GM10248 (cell line): ENCODE results near the gene CEP112.

ENCODE experiments used
- CTCF ChIA-PET: fragments of 300-600 bp; sonication (Branson Sonifier 250); formaldehyde crosslinking; extraction: SDS; loops from one replicate; lab custom pipeline; 2021; ENCODE audit warnings: antibody characterized with exemption; lab: Yijun Ruan, JAX
- POLR2A ChIA-PET: fragments of 350-650 bp; sonication (Branson Sonifier 250); formaldehyde crosslinking; extraction: SDS; loops from one replicate; lab custom pipeline; 2020; ENCODE audit warnings: antibody characterized with exemption; lab: Yijun Ruan, JAX
- DNase-seq: peaks from one replicate; pipeline ENCODE4 v3.0.0; 2012; ENCODE audit errors: extremely low spot score
- CTCF ChIP-seq: IDR thresholded peaks from 2 replicates; pipeline ENCODE4 v1.5.1; 2012; ENCODE audit warnings: mild to moderate bottlenecking, low read depth; ENCODE audit errors: extremely low read depth, missing control alignments, control extremely low read depth

The CEP112 gene

GRCh38 chr17:65925606-65926307 lies 266.2 kb downstream of the CEP112 start:
- no peak for TF ChIP-seq CTCF
- ChIA-PET CTCF (no interaction called here), POLR2A (no interaction called here)
- no peak for DNase-seq

GRCh38 chr17:65920996-65921395 lies 270.9 kb downstream of the CEP112 start:
- POLR2A ChIA-PET, result no interaction called here
- TF ChIP-seq CTCF, result no peak
- CTCF ChIA-PET, result no interaction called here
- DNase-seq, result no peak

DNA sequence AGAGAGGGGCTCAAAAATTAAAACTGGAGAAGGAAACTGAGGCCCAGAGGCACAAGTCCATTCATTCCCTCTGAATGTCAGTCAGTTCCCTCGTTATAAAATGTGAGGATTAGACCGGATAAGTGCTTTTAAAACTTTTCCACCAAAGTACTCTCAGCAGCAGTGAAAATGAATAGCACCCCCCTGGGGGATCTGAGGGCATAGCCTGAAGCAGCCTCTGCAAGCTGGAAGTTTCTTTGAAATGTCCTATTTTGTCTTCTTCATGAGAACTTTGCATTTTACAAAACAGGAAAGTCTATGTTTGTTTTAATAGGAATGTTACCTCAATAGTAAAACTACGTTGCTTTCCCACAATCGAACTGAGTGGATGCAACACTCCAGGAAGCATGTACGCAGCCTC lies 273.0 kb downstream of the CEP112 start:
- DNase-seq, result no peak
- CTCF ChIA-PET, result no interaction called here
- TF ChIP-seq CTCF, result no peak
- POLR2A ChIA-PET, result no interaction called here

GRCh38 chr17:65918500-65918899 lies 273.4 kb downstream of the CEP112 start:
- ChIA-PET POLR2A (no interaction called here), CTCF (no interaction called here)
- no peak for DNase-seq
- TF ChIP-seq CTCF, result no peak

- POLR2A ChIA-PET, result no interaction called here
- TF ChIP-seq CTCF, result no peak
- CTCF ChIA-PET, result interaction anchor here (1.2 kb wide), 1 partner anchor 34 kb away, joined by 3 read pairs; no protein-coding TSS in a partner anchor
- DNase-seq, result no peak
Observed at GRCh38 chr17:65917560-65917959, 274.4 kb downstream of the CEP112 start.

DNA sequence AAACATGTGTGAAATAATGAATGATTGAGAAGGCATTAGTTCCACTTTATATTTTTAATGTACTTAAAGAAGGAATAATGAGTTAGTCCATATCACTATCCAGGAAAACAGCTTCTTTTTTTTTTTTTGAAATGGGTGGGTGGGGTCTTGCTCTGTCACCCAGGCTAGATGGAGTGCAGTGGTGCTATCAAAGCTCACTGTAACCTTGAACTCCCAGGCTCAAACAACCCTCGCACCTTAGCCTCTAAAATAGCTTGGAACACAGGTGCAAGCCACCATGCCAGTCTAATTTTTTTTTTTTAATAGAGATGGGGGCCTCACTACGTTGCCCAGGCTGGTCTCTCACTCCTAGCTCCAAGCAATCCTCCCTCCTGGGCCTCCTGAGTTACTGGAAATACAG lies 275.5 kb downstream of the CEP112 start:
- CTCF ChIA-PET, result no interaction called here
- POLR2A ChIA-PET, result no interaction called here
- no peak for DNase-seq
- TF ChIP-seq CTCF, result no peak
